ENCODE measurements around the gene ACSS1. TPM values are rescaled to one million over a fixed set of nuclear protein-coding genes. Genes with fewer than 3 reads are reported as not detected.

Gene ACSS1
- polyA plus RNA-seq, 1 experiment, result 1.1 TPM

GRCh38 chr20:25073544-25073943 is 15.6 kb upstream of the ACSS1 start:
- TF ChIP-seq CTCF (IDR thresholded peaks at IDR 0.05; ENCODE audit: low read depth, low read length), result no peak
- Histone ChIP-seq H3K9me3 (ENCODE audit: control insufficient read depth, insufficient read depth, low read length) (no peaks in the 10 kb centered on the region; the same call in 1 of the 2 replicates), H3K27me3 (ENCODE audit: control insufficient read depth, insufficient read depth, low read length) (peaks cover 58% of the 10 kb centered on the region), H3K4me3 (ENCODE audit: low read depth, low read length) (no peak overlapping the region), H3K27ac (ENCODE audit: low read depth, low read length) (no peak overlapping the region)
- no peak for DNase-seq (ENCODE audit: low read depth, low spot score)
- POLR2A ChIA-PET, result no interaction called here
- CTCF ChIA-PET, result no interaction called here

GRCh38 chr20:25072226-25072811 is 14.4 kb upstream of the ACSS1 start:
- DNase-seq (ENCODE audit: low read depth, low spot score), result no peak
- POLR2A ChIA-PET, result no interaction called here
- H3K27me3 ChIP-seq (ENCODE audit: control insufficient read depth, insufficient read depth, low read length), result peaks cover 50% of the 10 kb centered on the region

GRCh38 chr20:25071734-25072133 is 13.8 kb upstream of the ACSS1 start:
- POLR2A ChIA-PET, result interaction anchor here (0.7 kb wide), 1 partner anchor 71 kb away, joined by 3 read pairs; no protein-coding TSS in a partner anchor
- peaks cover 7% of the 10 kb centered on the region for H3K9me3 ChIP-seq (ENCODE audit: control insufficient read depth, insufficient read depth, low read length)
- H3K4me3 ChIP-seq (ENCODE audit: low read depth, low read length), result no peak overlapping the region
- no peak for TF ChIP-seq CTCF (IDR thresholded peaks at IDR 0.05; ENCODE audit: low read depth, low read length)
- CTCF ChIA-PET, result interaction anchor here (1.3 to 2.4 kb wide), 2 partner anchors 76 to 78 kb away, joined by 3 to 7 read pairs; no protein-coding TSS in a partner anchor
- DNase-seq (ENCODE audit: low read depth, low spot score), result no peak
- no peak overlapping the region for H3K27ac ChIP-seq (ENCODE audit: low read depth, low read length)
- H3K27me3 ChIP-seq (ENCODE audit: control insufficient read depth, insufficient read depth, low read length), result peaks cover 44% of the 10 kb centered on the region

More at GRCh38 chr20:25072226-25072811, 14.4 kb upstream of the ACSS1 start:
- CTCF ChIA-PET, result interaction anchor here (1.3 kb wide), 1 partner anchor 77 kb away, joined by 3 read pairs; no protein-coding TSS in a partner anchor
- TF ChIP-seq CTCF (IDR thresholded peaks at IDR 0.05; ENCODE audit: low read depth, low read length), result no peak
- H3K27ac ChIP-seq (ENCODE audit: low read depth, low read length), result no peak overlapping the region
- H3K4me3 ChIP-seq (ENCODE audit: low read depth, low read length), result no peak overlapping the region
- H3K9me3 ChIP-seq (ENCODE audit: control insufficient read depth, insufficient read depth, low read length), result peaks cover 5% of the 10 kb centered on the region

- H3K9me3 ChIP-seq (ENCODE audit: control insufficient read depth, insufficient read depth, low read length), result peaks cover 7% of the 10 kb centered on the region
- ChIA-PET CTCF (interaction anchor here (1.3 to 2.4 kb wide), 2 partner anchors 75 to 77 kb away, joined by 3 to 7 read pairs; no protein-coding TSS in a partner anchor), POLR2A (interaction anchor here (0.7 kb wide), 1 partner anchor 70 kb away, joined by 3 read pairs; no protein-coding TSS in a partner anchor)
- no peak overlapping the region for H3K27ac ChIP-seq (ENCODE audit: low read depth, low read length)
- no peak for DNase-seq (ENCODE audit: low read depth, low spot score)
- peaks cover 43% of the 10 kb centered on the region for H3K27me3 ChIP-seq (ENCODE audit: control insufficient read depth, insufficient read depth, low read length)
- H3K4me3 ChIP-seq (ENCODE audit: low read depth, low read length), result no peak overlapping the region
- TF ChIP-seq CTCF (IDR thresholded peaks at IDR 0.05; ENCODE audit: low read depth, low read length), result no peak
Measured at GRCh38 chr20:25070821-25071473, 13.0 kb upstream of the ACSS1 start.

All from AG04450 (cell line).